Hematopoietic multipotent progenitor cell treated with erythropoietin and hydrocortisone succinate and interleukin-3 and kit ligand, for 4 days (in vitro differentiated cells): ENCODE data around the gene RPL7A.
"Not testable (repeated sequence)": the region's sequence is repeated elsewhere in the genome, so short reads cannot be mapped to it uniquely, and the experiment has no call there.

Experiments used
- DNase-seq: peaks from one replicate; pipeline ENCODE4 v3.0.0-alpha.2; 2015

Gene RPL7A

GRCh38 chr9:133392308-133392707 lies 44.3 kb downstream of the RPL7A start:
- DNase-seq: not testable (repeated sequence)

DNA sequence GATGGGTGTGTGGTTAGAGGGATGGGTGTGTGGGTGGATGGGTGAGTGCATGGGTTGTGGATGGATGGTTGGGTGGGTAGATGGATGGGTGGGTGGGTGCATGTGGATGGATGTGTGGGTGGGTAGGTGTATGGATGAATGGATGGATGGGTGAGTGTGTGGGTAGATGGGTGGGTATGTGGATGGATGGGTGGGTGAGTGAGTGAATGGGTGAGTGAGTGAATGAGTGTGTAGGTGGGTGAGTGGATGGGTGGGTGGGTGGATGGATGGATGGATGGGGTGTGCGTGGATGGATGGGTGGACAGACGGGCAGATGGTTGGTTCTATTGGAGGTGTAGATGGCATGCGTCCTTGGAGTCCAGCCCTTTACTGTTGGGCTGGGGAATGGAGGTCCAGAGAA lies 45.4 kb downstream of the RPL7A start:
- no peak for DNase-seq

- no peak for DNase-seq
Observed at GRCh38 chr9:133394687-133395271, 46.8 kb downstream of the RPL7A start.

GRCh38 chr9:133396952-133397351 lies 48.9 kb downstream of the RPL7A start:
- DNase-seq: peak; percentile 46

DNA sequence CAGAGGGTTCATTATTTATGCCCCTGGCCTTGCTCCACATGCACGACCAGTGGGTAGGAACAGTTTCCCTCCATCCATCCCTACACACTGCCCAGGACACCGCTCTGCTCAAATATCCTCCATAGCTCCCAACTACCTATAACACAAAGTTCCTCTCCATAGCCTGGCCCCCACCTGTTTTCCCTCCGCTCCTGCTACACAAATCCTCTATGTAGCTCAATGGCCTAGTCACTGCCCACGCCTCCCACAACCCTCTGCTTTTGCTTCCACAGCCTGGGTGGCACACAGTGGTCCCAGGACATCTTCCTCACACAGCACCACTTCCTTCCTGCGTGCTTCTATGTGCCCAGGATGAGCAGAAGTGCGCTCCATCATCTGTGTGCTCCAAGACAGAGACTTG lies 49.4 kb downstream of the RPL7A start:
- DNase-seq: no peak

- DNase-seq: no peak
Observed at GRCh38 chr9:133397895-133398294, 49.9 kb downstream of the RPL7A start.

- DNase-seq: no peak
Observed at GRCh38 chr9:133400292-133400691, 52.3 kb downstream of the RPL7A start.
